Subcutaneous preadipocyte (primary cell): ENCODE results near the gene PERM1. TPM values are rescaled to one million over a fixed set of nuclear protein-coding genes. Genes with fewer than 3 reads are reported as not detected.

ENCODE experiments used
- small RNA-seq: library from RNA; depleted of rRNA; stranded (forward); fragments of <200 nt; gene quantifications from one replicate; pipeline ENCODE3, GENCODE V24; 2012
- total RNA-seq: library from RNA; depleted of rRNA; stranded (reverse); fragments of >200 nt; gene quantifications from 2 replicates; pipeline ENCODE4 v1.2.3, GENCODE V29; 2012

Gene PERM1
- total RNA-seq: not detected in 2 replicates

GRCh38 chr1:981955-982558, at the start of gene PERM1:
Gene PERM1 (minus strand): TSS chr1:982093. CDS start chr1:981029, 1,064 bp downstream.

DNA sequence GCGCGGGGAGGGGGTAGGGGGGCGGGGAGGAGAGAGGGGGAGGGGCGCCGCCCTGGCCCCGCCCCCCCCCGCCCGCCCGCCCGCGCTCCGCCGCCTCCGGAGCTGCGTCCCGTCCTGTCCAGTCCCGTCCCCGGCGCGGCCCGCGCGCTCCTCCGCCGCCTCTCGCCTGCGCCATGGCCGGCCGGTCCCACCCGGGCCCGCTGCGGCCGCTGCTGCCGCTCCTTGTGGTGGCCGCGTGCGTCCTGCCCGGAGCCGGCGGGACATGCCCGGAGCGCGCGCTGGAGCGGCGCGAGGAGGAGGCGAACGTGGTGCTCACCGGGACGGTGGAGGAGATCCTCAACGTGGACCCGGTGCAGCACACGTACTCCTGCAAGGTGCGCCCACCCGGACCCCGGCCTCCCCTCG, 38.1 kb upstream of the PERM1 start, which contains the start of gene AGRN:
Gene AGRN (plus strand): TSS at position 121 of the 405 bp plus-strand sequence. CDS start 53 bp downstream, at position 174.

DNA sequence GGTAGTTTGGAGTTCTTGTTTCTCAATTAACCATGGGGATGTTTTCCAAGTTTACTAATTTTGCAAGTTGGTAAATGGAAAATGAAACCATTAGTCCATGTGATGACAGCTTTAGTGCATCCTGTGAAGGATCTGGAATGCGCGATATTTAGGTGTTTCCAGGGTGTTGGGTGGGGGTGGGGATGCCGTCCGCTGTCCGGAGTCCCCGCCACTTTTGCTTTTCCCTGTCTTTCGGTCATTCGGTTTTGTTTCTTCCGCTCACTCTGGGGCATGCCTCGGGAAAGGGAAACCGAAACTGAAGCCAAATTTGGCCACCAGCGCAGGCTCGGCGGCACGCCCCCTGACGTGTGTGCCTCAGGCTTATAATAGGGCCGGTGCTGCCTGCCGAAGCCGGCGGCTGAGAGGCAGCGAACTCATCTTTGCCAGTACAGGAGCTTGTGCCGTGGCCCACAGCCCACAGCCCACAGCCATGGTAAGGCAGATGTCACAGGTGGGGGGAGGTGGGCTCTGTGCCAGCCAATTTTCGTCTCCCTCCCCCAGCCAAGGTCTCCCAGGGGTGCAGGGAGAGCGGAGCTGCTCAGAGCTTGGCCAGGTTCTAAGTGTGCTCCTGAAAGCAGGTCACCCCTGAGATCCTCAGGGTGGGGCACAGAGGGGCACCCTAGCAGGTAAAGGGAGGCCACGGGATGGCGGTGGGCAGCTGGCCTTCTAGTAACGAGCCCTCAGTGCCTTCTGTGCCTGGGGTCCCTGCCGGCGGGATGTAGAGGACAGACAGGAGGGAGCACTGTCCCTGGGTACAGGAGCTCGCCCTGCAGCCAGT, 31.4 kb upstream of the PERM1 start, which contains the start of gene ISG15:
Gene ISG15 (plus strand): TSS at position 393 of the 817 bp plus-strand sequence. CDS start 77 bp downstream, at position 470.

DNA sequence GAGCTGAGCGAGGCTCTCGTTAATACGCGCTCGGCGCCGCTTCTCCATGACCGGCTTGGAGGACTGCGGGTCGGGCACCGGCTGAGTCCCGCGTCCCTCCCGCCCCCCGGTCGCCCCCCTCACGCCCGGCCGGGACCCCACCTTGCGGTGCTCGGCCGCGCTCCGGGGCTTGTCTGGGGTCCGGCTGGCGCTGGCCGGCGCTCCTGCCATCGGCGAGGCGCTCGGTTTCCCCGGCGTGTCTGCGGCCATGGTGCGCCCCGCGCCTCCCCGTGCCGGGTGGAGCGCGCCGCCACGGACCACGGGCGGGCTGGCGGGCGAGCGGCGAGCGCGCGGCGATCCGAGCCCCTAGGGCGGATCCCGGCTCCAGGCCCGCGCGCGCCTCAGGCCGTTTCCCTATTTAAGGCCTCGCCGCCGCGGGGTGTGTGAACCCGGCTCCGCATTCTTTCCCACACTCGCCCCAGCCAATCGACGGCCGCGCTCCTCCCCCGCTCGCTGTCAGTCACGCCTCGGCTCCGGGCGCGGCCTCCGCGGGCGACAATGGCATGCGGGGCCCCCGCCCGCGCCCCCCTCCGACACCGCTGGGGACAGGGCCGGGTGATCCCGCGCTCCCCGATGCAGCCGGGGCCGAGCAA, 17.9 kb upstream of the PERM1 start, which contains the start of gene HES4:
Gene HES4 (minus strand): TSS at position 373 of the 632 bp plus-strand sequence. CDS start 124 bp downstream, at position 249.

GRCh38 chr1:966135-966703, 15.7 kb downstream of the PERM1 start, which contains the start of gene PLEKHN1:
Gene PLEKHN1 (plus strand): TSS chr1:966482. CDS start chr1:966532, 50 bp downstream.

DNA sequence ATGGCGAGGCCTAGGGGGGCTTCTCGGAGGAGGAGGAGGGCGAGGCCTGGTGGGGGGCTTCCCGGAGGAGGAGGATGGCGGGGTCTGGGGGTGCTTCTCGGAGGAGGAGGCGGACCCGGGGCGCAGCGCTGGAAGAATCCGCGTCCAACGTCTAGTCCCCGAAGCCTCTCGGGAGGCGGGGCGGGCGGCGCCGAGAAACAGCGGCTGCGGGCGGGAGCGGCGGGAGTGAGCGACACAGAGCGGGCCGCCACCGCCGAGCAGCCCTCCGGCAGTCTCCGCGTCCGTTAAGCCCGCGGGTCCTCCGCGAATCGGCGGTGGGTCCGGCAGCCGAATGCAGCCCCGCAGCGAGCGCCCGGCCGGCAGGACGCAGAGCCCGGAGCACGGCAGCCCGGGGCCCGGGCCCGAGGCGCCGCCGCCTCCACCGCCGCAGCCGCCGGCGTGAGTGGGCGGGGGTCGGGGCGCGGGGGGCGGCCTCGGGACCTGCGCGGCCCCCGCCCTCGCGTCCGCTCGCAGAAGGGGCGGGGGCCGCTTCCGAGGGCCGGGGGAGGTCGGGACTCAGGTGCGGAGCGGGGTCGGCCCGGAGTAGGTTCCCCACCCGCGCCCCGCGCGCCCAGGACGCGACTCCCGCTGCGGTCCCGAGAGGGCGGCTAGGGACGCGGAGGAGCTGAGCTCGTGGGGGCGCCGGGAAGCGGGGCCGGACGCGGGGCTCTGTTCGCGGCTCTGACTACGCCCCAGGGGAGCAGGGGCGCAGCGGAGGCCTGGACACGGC, 21.3 kb downstream of the PERM1 start, which contains the start of gene KLHL17:
Gene KLHL17 (plus strand): TSS at position 222 of the 769 bp plus-strand sequence. CDS start 110 bp downstream, at position 332.

GRCh38 chr1:958823-959730, 22.8 kb downstream of the PERM1 start, which contains the start of gene NOC2L:
Gene NOC2L (minus strand): TSS chr1:959256. CDS start chr1:959240, 16 bp downstream.

Small RNA genes within 50 kb of the gene (small RNA-seq; reads per million reads assigned to genes)
- gene AL645608.3: not detected

Other genes with a start within 250 kb of the PERM1 start
- under 0.01 and 0.20 TPM in 2 replicates for gene SAMD11, start 58.2 kb downstream of the PERM1 start, total RNA-seq
- 76.4 and 120 TPM in 2 replicates for gene NOC2L, start 22.8 kb downstream of the PERM1 start, total RNA-seq
- gene KLHL17, start 21.5 kb downstream of the PERM1 start, total RNA-seq: 4.8 and 9.2 TPM in 2 replicates
- 0.73 and 1.2 TPM in 2 replicates for gene PLEKHN1, start 15.6 kb downstream of the PERM1 start, total RNA-seq
- gene HES4, start 18.0 kb upstream of the PERM1 start, total RNA-seq: not detected in 2 replicates
- 45.6 and 47.1 TPM in 2 replicates for gene ISG15, start 31.4 kb upstream of the PERM1 start, total RNA-seq
- gene AGRN, start 38.0 kb upstream of the PERM1 start, total RNA-seq: 9.9 and 19.2 TPM in 2 replicates
- not detected in 2 replicates for gene RNF223, start 92.2 kb upstream of the PERM1 start, total RNA-seq
- 5.9 and 11.5 TPM in 2 replicates for gene C1orf159, start 134.0 kb upstream of the PERM1 start, total RNA-seq
- gene TTLL10, start 191.8 kb upstream of the PERM1 start, total RNA-seq: not detected in 2 replicates
- gene TNFRSF18, start 224.5 kb upstream of the PERM1 start, total RNA-seq: not detected in 2 replicates
- under 0.01 TPM in 1 of 2 replicates, not detected in the other for gene TNFRSF4, start 232.1 kb upstream of the PERM1 start, total RNA-seq
- 87.6 and 101 TPM in 2 replicates for gene SDF4, start 249.9 kb upstream of the PERM1 start, total RNA-seq